ENCODE results near the gene LHFPL6. TPM values are rescaled to one million over a fixed set of nuclear protein-coding genes. Genes with fewer than 3 reads are reported as not detected.

LHFPL6 gene
- total and polyA plus RNA-seq, 2 experiments from 2014 or later = 12.1 to 14.1 TPM

DNA sequence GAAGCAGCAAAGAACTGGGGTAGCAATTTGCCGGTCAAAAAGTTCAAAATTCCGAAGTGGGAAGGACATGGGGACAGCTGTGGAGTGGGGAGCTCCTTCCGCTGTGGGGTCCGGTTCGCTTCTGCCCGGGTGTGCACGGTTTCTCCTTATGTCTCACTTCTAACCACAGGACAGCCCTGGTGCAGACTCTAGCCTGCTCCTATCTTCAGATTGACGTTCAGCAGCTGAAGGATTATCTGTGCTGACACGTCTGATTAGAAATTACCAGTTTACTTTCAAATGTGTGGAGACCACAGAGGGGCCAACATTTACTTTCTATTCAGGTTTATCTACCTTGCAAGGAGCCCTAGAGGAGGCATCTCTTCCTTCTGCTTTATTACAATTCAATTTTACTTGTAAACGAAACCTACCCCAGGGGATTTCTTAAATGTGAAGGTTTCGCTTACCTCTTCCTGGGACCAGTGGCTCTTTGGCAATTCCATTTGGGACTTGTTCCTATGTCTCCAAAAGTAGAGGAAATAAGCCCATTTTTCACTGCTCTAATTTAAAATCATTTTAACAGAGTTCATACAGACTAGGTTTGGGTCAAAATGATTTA lies 27.3 kb downstream of the LHFPL6 start:
- DNase-seq (ENCODE audit: low spot score) = no peak
- H3K4me1 ChIP-seq (ENCODE audit: insufficient read depth) = no peaks in the 10 kb centered on the region
- no peaks in the 10 kb centered on the region for H3K9me2 ChIP-seq (replicated peaks; ENCODE audit: insufficient read depth)
- H3K9me3 ChIP-seq (ENCODE audit: low read depth) = no peaks in the 10 kb centered on the region
- no peak overlapping the region for H2AFZ ChIP-seq
- H3K27ac ChIP-seq = no peak overlapping the region
- H3K36me3 ChIP-seq (replicated peaks; ENCODE audit: insufficient read depth, low read depth) = no peaks in the 10 kb centered on the region
- no peak overlapping the region for H3K4me2 ChIP-seq
- 78% methylated on average over 11 of the region's 11 CpGs for WGBS (ENCODE audit: low lambda C conversion rate, missing lambda C conversion rate)
- no peak overlapping the region for H3K4me3 ChIP-seq
- no peak for TF ChIP-seq EZH2 (IDR thresholded peaks at IDR 0.05; ENCODE audit: borderline replicate concordance)
- H3K79me2 ChIP-seq = no peaks in the 10 kb centered on the region
- no peaks in the 10 kb centered on the region for H4K20me1 ChIP-seq (ENCODE audit: insufficient read depth, poor library complexity, severe bottlenecking)
- no peaks in the 10 kb centered on the region for H3K27me3 ChIP-seq

- no peak for DNase-seq (ENCODE audit: low spot score)
- Histone ChIP-seq H3K9me2 (replicated peaks; ENCODE audit: insufficient read depth) (no peaks in the 10 kb centered on the region), H2AFZ (no peak overlapping the region), H3K9me3 (ENCODE audit: low read depth) (no peaks in the 10 kb centered on the region), H4K20me1 (ENCODE audit: insufficient read depth, poor library complexity, severe bottlenecking) (no peaks in the 10 kb centered on the region), H3K4me3 (no peak overlapping the region), H3K27ac (no peak overlapping the region), H3K36me3 (replicated peaks; ENCODE audit: insufficient read depth, low read depth) (no peaks in the 10 kb centered on the region), H3K4me1 (ENCODE audit: insufficient read depth) (no peaks in the 10 kb centered on the region), H3K79me2 (no peaks in the 10 kb centered on the region), H3K27me3 (no peaks in the 10 kb centered on the region), H3K4me2 (no peak overlapping the region)
- TF ChIP-seq EZH2phosphoT487 (IDR thresholded peaks at IDR 0.05; ENCODE audit: low read depth, severe bottlenecking, unreplicated experiment) (no peak), EZH2 (IDR thresholded peaks at IDR 0.05; ENCODE audit: borderline replicate concordance) (no peak)
- TF ChIP-seq, protein P1, sequence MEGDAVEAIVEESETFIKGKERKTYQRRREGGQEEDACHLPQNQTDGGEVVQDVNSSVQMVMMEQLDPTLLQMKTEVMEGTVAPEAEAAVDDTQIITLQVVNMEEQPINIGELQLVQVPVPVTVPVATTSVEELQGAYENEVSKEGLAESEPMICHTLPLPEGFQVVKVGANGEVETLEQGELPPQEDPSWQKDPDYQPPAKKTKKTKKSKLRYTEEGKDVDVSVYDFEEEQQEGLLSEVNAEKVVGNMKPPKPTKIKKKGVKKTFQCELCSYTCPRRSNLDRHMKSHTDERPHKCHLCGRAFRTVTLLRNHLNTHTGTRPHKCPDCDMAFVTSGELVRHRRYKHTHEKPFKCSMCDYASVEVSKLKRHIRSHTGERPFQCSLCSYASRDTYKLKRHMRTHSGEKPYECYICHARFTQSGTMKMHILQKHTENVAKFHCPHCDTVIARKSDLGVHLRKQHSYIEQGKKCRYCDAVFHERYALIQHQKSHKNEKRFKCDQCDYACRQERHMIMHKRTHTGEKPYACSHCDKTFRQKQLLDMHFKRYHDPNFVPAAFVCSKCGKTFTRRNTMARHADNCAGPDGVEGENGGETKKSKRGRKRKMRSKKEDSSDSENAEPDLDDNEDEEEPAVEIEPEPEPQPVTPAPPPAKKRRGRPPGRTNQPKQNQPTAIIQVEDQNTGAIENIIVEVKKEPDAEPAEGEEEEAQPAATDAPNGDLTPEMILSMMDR (IDR thresholded peaks at IDR 0.05; ENCODE audit: poor library complexity) = no peak
- 95% methylated on average over 15 of the region's 15 CpGs for WGBS (ENCODE audit: low lambda C conversion rate, missing lambda C conversion rate)
Observed at GRCh38 chr13:39571502-39572092, 31.4 kb downstream of the LHFPL6 start.

DNA sequence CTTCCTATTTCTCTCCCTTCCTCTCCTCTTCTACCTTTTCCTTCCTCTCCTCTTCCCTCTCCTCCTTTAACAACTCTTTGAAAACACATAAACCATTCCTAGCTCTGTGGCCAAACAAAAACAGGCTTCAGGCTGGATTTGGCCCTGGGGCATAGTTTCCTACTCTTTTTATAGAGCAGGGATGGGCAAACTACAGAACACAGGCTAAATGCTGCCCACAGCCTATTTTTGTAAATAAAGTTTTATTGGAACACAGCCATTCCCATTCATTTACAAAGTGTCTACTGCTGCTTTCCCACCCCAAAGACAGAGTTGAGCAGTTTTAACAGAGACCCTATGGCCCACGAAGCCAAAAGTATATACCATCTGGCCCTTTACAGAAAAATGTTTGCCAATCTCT lies 35.4 kb downstream of the LHFPL6 start:
- Histone ChIP-seq H3K27ac (no peak overlapping the region), H2AFZ (no peak overlapping the region), H3K4me3 (no peak overlapping the region), H3K9me3 (ENCODE audit: low read depth) (no peaks in the 10 kb centered on the region), H4K20me1 (ENCODE audit: insufficient read depth, poor library complexity, severe bottlenecking) (no peaks in the 10 kb centered on the region), H3K9me2 (replicated peaks; ENCODE audit: insufficient read depth) (no peaks in the 10 kb centered on the region), H3K79me2 (no peaks in the 10 kb centered on the region), H3K4me2 (no peak overlapping the region), H3K4me1 (ENCODE audit: insufficient read depth) (peaks cover 7% of the 10 kb centered on the region), H3K27me3 (no peaks in the 10 kb centered on the region), H3K36me3 (replicated peaks; ENCODE audit: insufficient read depth, low read depth) (no peaks in the 10 kb centered on the region)
- 79% methylated on average over 1 of the region's 1 CpG for WGBS (ENCODE audit: low lambda C conversion rate, missing lambda C conversion rate)
- no peak for DNase-seq (ENCODE audit: low spot score)
- TF ChIP-seq, protein P1 (IDR thresholded peaks at IDR 0.05; ENCODE audit: poor library complexity) = no peak
- TF ChIP-seq EZH2 (IDR thresholded peaks at IDR 0.05; ENCODE audit: borderline replicate concordance) = no peak
- TF ChIP-seq EZH2phosphoT487 (IDR thresholded peaks at IDR 0.05; ENCODE audit: low read depth, severe bottlenecking, unreplicated experiment) = no peak

DNA sequence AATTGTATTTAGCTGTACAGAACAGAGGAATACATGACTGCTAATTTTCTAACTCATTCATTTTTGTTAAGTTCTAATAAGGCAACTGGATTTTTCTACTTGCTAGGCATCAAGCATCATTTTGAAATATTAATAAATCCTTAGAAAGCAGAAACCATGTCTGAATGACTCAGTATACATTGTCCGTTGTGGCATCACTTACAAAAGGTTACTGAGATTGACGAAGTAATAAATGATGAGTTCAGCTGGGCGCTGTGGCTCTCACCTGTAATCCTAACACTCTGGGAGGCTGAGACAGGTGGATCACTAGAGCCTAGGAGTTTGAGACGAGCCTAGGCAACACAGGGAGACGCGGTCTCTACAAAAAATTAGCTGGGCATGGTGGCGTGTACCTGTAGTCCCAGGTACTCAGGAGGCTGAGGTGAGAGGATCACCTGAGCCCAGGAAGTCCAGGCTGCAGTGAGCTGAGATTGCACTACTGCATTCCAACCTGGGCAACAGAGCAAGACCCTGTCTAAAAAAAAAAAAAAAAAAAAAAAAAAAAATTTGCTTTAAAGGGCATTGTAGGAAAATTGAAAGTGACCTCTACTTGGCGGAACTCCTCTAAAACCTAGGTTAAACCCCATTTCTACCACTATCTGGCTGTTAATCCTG lies 36.6 kb downstream of the LHFPL6 start:
- H2AFZ ChIP-seq = no peak overlapping the region
- no peaks in the 10 kb centered on the region for H3K9me2 ChIP-seq (replicated peaks; ENCODE audit: insufficient read depth)
- no peak for TF ChIP-seq EZH2 (IDR thresholded peaks at IDR 0.05; ENCODE audit: borderline replicate concordance)
- no peak for TF ChIP-seq EZH2phosphoT487 (IDR thresholded peaks at IDR 0.05; ENCODE audit: low read depth, severe bottlenecking, unreplicated experiment)
- TF ChIP-seq, protein P1 (IDR thresholded peaks at IDR 0.05; ENCODE audit: poor library complexity) = no peak
- H3K4me2 ChIP-seq = peak overlapping the region; percentile 50
- H3K36me3 ChIP-seq (replicated peaks; ENCODE audit: insufficient read depth, low read depth) = no peaks in the 10 kb centered on the region
- H4K20me1 ChIP-seq (ENCODE audit: insufficient read depth, poor library complexity, severe bottlenecking) = no peaks in the 10 kb centered on the region
- no peaks in the 10 kb centered on the region for H3K79me2 ChIP-seq
- H3K9me3 ChIP-seq (ENCODE audit: low read depth) = no peaks in the 10 kb centered on the region
- no peaks in the 10 kb centered on the region for H3K27me3 ChIP-seq
- H3K27ac ChIP-seq = peak overlapping the region; percentile 56
- WGBS (ENCODE audit: low lambda C conversion rate, missing lambda C conversion rate) = 77% methylated on average over 8 of the region's 8 CpGs
- no peak for DNase-seq (ENCODE audit: low spot score)
- no peak overlapping the region for H3K4me3 ChIP-seq
- peaks cover 7% of the 10 kb centered on the region for H3K4me1 ChIP-seq (ENCODE audit: insufficient read depth)

Measured in hepatocyte (in vitro differentiated cells).